Breast epithelium (tissue), 4 donors: ENCODE measurements around the gene SCARF1. TPM values are rescaled to one million over a fixed set of nuclear protein-coding genes. Genes with fewer than 3 reads are reported as not detected.

ENCODE experiments used
- DNase-seq, 2 donors: peaks; one replicate each; pipeline ENCODE4 v3.0.0-alpha.2; 2019; ENCODE audit warnings: low spot score in 2 of 2
- H3K27ac ChIP-seq, 2 donors: fragments of 200-600 bp; sonication (generic) in 1 of 2; one replicate each; pipeline ENCODE4 v1.5.1; 2016 to 2019; ENCODE audit warnings: mild to moderate bottlenecking in 1 of 2
- H3K27me3 ChIP-seq, 2 donors: fragments of 200-600 bp; sonication (generic) in 1 of 2; one replicate each; pipeline versions ENCODE4 v1.5.1 to v1.6.0; 2017 to 2019; ENCODE audit warnings: control low read depth in 1 of 2, mild to moderate bottlenecking in 1 of 2
- H3K36me3 ChIP-seq: fragments of 200-600 bp; one replicate; pipeline ENCODE4 v1.5.1; 2019
- H3K4me1 ChIP-seq, 2 donors: fragments of 200-600 bp; sonication (generic); one replicate each; pipeline ENCODE4 v1.5.1; 2016 to 2019; ENCODE audit warnings: control low read depth in 1 of 2
- H3K4me3 ChIP-seq, 3 donors: fragments of 200-600 bp; sonication (generic); 1 replicate in 2 of 3; 2 replicates in 1 of 3; pipeline ENCODE4 v1.5.1; 2016 to 2019; ENCODE audit warnings: mild to moderate bottlenecking in 3 of 3, moderate library complexity in 2 of 3
- H3K9me3 ChIP-seq, 2 donors: fragments of 200-600 bp; sonication (generic) in 1 of 2; one replicate each; pipeline ENCODE4 v1.5.1; 2016 to 2019; ENCODE audit warnings: control low read depth in 1 of 2
- POLR2A ChIP-seq: fragments of 450-650 bp; IDR thresholded peaks from one replicate; pipeline ENCODE4 v1.6.1; 2016; ENCODE audit warnings: antibody characterized with exemption, mild to moderate bottlenecking, moderate library complexity
- POLR2AphosphoS5 ChIP-seq, 3 donors: sonication (generic); formaldehyde crosslinking; IDR thresholded peaks; one replicate each; pipeline ENCODE4 v1.6.1; 2017; ENCODE audit warnings: antibody characterized with exemption in 3 of 3
- intact Hi-C: fragments of 100-400 bp; cut with DNase I; formaldehyde crosslinking; loops from one replicate; pipeline ENCODE4 v1.15.1; 2023; ENCODE audit warnings: low total_unique reads
- total RNA-seq, 3 donors: library from RNA; depleted of rRNA; stranded (reverse); fragments of >200 nt; gene quantifications; one replicate each; pipeline ENCODE4 v1.1.0, GENCODE V29; 2016
- TF ChIP-seq, protein P1 (sequence below), 3 donors: fragments of 450-650 bp; IDR thresholded peaks; one replicate each; pipeline ENCODE4 v1.5.1; 2016 to 2017; ENCODE audit warnings: antibody characterized with exemption in 3 of 3, mild to moderate bottlenecking in 3 of 3, moderate library complexity in 3 of 3

Gene SCARF1
- total RNA-seq, 3 donors from 2014 or later = 4.2 to 11.5 (median 6.6) TPM

DNA sequence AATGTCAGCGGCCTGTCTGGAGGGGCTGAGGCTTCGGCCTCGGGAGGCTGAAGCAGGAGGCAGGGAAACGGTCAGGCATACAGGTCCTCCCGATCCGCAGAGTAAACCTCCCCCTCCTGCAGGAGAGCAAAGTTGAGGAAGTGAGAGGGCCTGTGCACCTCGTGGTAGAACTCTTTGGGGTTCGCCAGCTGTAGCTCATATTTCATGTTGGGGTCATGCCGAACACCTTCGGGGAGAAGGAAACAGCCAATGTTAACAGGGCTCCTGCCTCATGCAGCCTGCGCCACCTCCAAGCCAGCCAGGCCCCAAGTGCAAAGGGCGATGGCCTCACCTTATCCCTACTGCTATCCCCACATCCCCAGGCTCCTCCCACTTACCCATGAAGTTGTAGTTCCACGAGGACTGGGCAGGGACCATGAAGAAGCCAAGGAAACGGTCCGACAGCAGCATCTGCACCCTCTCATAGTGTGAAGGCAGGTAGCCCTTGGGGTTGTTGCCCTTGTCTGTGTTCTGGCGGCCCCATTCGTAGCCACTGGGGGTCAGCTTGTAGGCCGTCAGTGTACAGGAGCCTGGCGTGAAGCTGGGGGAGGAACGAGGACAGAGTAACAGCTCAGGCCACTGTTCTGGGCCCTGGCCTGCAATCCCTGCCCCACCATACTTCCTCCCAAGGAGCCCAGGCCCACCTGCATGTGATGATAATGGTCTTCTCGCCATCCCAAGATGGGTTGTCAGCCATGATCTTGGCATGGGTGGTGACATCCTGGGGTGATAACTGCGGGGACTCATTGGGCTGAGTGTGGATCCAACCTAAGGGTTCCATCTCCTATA lies 5.4 kb upstream of the SCARF1 start:
- H3K4me3 ChIP-seq = peak overlapping the region in 1 of 3 donors; percentile 73
- DNase-seq = no peak
- H3K9me3 ChIP-seq = no peaks in the 10 kb centered on the region
- TF ChIP-seq, protein P1, sequence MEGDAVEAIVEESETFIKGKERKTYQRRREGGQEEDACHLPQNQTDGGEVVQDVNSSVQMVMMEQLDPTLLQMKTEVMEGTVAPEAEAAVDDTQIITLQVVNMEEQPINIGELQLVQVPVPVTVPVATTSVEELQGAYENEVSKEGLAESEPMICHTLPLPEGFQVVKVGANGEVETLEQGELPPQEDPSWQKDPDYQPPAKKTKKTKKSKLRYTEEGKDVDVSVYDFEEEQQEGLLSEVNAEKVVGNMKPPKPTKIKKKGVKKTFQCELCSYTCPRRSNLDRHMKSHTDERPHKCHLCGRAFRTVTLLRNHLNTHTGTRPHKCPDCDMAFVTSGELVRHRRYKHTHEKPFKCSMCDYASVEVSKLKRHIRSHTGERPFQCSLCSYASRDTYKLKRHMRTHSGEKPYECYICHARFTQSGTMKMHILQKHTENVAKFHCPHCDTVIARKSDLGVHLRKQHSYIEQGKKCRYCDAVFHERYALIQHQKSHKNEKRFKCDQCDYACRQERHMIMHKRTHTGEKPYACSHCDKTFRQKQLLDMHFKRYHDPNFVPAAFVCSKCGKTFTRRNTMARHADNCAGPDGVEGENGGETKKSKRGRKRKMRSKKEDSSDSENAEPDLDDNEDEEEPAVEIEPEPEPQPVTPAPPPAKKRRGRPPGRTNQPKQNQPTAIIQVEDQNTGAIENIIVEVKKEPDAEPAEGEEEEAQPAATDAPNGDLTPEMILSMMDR (IDR thresholded peaks at IDR 0.05) = no peak
- no peak for TF ChIP-seq POLR2A
- TF ChIP-seq POLR2AphosphoS5 (IDR thresholded peaks at IDR 0.05) = no peak
- no peaks in the 10 kb centered on the region for H3K27me3 ChIP-seq
- intact Hi-C loops = no loop called here
- peak overlapping the region; percentile 91 to 92 for H3K27ac ChIP-seq
- peaks cover 13% of the 10 kb centered on the region for H3K36me3 ChIP-seq
- peaks cover 0 to 6% of the 10 kb centered on the region in 2 donors for H3K4me1 ChIP-seq

GRCh38 chr17:1649844-1650501 lies 4.4 kb upstream of the SCARF1 start, which contains the start of gene RILP:
RILP (minus strand) TSS chr17:1649866; CDS start chr17:1649804, 62 bp downstream.
- Histone ChIP-seq H3K4me3 (peak within 1 kb of the TSS; percentile 73 to 80 (median 75)), H3K36me3 (peaks cover 13% of the 10 kb centered on the region), H3K4me1 (peaks cover 0 to 6% of the 10 kb centered on the region in 2 donors), H3K27ac (peak within 1 kb of the TSS; percentile 91 to 92), H3K9me3 (no peaks in the 10 kb centered on the region), H3K27me3 (no peaks in the 10 kb centered on the region)
- DNase-seq = peak; percentile 88 to 92
- intact Hi-C loops = loop anchor here (10.0 kb wide), 1 partner anchor 385 kb away; no protein-coding TSS in a partner anchor
- peak in 2 of 3 donors; percentile 23 to 43 for TF ChIP-seq POLR2AphosphoS5 (IDR thresholded peaks at IDR 0.05)
- TF ChIP-seq, protein P1 (IDR thresholded peaks at IDR 0.05) = no peak

DNA sequence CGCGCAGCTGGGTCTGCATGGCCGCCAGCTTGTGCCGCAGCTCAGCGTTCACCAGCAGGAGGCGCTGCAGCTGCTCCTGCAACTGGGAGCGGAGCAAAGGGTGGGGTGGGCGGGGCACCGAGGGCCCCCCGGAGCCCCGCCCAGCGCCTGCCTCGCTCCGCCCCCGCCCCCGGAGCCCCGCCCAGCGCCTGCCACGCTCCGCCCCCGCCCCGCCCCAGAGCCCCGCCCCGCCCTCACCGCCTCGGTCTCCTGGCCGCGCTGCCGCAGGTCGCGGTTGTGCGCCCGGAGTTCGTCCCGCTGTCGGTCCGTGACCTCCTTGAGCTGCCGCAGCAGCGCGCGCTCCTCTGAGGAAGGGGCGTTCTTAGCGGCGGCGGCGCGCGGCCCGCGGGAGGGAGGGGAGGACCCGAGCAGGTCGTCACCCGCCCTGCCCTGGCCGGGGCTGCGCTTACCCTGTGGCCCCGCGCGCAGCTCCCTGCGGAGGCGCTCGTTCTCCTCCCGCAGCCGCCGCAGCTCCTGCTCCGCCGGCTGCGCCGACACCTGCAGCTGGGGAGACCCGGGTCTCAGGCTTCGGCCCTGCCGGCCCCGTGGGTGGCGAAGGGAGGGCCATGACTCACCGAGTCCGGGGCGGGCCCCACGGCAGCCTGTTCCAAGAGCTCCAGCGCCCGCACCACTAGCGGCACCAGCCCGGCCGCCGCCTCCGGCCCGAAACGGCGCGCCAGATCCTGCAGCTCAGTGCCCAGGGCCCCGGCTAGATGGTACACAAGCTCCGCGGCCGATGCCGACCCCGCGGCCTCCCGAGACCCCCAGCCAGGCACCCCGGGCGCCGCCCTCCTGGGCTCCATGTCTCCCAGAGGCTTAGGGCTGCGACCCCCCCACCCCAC lies 3.7 kb upstream of the SCARF1 start:
- H3K4me1 ChIP-seq = peaks cover 0 to 6% of the 10 kb centered on the region in 2 donors
- peak overlapping the region; percentile 73 to 80 (median 75) for H3K4me3 ChIP-seq
- peak; percentile 93 for DNase-seq
- TF ChIP-seq POLR2A (no peak), POLR2AphosphoS5 (IDR thresholded peaks at IDR 0.05) (peak in 1 of 3 donors; percentile 39)
- TF ChIP-seq, protein P1 (IDR thresholded peaks at IDR 0.05) = no peak
- H3K36me3 ChIP-seq = peaks cover 12% of the 10 kb centered on the region
- no peaks in the 10 kb centered on the region for H3K9me3 ChIP-seq
- H3K27me3 ChIP-seq = no peaks in the 10 kb centered on the region
- H3K27ac ChIP-seq = peak overlapping the region; percentile 91 to 92
- intact Hi-C loops = loop anchor here (10.0 kb wide), 1 partner anchor 384 kb away; no protein-coding TSS in a partner anchor

DNA sequence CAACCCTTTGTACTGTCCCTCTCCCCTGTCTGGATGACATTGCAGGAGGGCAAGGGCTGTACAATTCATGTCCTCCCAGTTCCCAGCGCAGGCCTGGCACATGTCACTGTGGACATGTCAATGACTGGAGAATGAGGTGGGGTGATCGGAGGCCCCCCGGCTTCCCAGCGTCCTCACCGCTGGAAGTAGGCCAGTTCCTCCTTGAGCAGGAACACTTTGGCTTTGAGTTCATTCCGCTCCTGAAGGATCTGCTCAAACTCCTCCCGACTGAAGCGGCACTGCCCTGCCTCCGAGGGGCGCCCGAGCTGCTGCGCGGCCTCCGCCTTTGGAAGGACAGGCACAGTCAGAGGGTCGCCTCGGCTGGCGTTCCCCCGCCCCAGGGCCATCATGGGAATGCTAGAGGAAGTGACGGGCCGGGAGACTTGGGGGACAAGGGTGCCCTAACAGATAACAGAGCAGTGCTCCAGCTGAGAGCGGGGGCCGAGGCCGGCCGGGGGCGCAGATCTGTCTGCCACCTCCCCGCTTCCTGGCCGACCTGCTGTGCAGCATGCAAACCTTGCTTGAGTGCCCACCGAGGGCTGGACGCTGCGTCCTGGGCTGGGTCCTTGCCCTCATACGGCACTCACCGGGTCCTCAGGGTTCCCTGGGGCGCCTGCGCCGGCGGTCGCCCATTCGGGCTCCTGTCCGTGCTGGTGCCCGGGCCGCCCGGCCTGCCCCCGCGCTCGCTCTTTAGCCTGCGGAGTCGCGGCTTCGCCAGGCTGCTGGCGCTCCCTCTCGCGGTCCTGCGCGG lies 2.8 kb upstream of the SCARF1 start:
- Histone ChIP-seq H3K4me1 (peaks cover 0 to 12% of the 10 kb centered on the region in 2 donors), H3K27ac (peak overlapping the region; percentile 75 to 92), H3K4me3 (peak overlapping the region; percentile 73 to 80 (median 75)), H3K36me3 (peaks cover 4% of the 10 kb centered on the region), H3K9me3 (no peaks in the 10 kb centered on the region), H3K27me3 (no peaks in the 10 kb centered on the region)
- intact Hi-C loops = loop anchor here (10.0 kb wide), 1 partner anchor 384 kb away; no protein-coding TSS in a partner anchor
- DNase-seq = no peak
- TF ChIP-seq POLR2AphosphoS5 (IDR thresholded peaks at IDR 0.05) = no peak
- TF ChIP-seq, protein P1 (IDR thresholded peaks at IDR 0.05) = peak; percentile 54 to 86 (median 67)
